ENCODE measurements around the gene CD300A. TPM values are rescaled to one million over a fixed set of nuclear protein-coding genes. Genes with fewer than 3 reads are reported as not detected.
A peak's percentile ranks its signal among the peaks of the same experiment; 100 is the strongest.

The CD300A gene
- total and polyA plus RNA-seq, 11 donors = 0.64 to 23.2 (median 1.6) TPM

DNA sequence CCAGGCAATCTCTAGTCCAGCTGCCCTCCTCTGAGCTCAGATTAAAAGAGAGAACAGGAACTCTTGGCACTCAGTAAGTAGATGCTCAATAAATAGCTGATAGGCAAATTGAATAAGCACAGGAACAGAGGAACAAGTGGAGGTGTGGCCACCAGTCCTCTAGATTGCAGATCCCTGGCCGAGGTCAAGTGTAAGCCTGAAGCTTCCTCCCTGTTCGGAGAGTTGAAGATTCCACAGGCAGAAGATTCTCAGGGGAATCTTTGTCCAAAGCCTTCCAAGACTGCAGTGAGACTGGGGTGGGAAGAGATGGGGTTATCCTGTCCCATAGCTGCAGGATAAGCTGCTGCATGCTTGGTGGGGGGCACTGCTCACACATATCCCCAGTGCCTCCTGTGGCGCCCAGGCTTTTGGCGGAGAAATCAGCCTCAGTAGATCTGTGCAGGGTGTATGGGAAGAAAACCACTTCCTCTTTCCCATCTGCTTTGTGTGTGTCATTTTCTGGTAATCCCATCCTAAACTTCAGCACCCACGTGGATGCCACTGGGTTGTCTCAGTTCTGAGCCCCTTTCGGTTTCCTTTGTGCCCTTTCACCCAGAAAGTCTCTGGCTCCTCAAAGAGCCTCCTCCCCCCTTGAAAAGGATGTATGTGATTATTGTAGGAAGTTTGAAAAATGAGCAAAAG, 12.1 kb downstream of the CD300A start:
- H3K9me3 ChIP-seq = peaks cover 0 to 12% (median 2%) of the 10 kb centered on the region in 12 donors
- no peak overlapping the region for H3K4me3 ChIP-seq
- TF ChIP-seq CTCF (IDR thresholded peaks at IDR 0.05) (no peak), POLR2A (IDR thresholded peaks at IDR 0.05) (no peak)
- H3K36me3 ChIP-seq = peaks cover 0 to 10% (median 0%) of the 10 kb centered on the region in 9 donors
- H3K27me3 ChIP-seq = peaks cover 0 to 11% (median 0%) of the 10 kb centered on the region in 9 donors
- ATAC-seq (peak in 3 of 4 donors; percentile 46 to 75 (median 66)), DNase-seq (no peak)
- intact Hi-C loops (cut with DNase I) = no loop called here
- WGBS, 4 donors = 36 to 51% (median 45%) methylated on average over 6 of the region's 6 CpGs
- peak overlapping the region in 1 of 12 donors; percentile 89 for H3K27ac ChIP-seq
- H3K4me1 ChIP-seq = peaks cover 0 to 39% (median 0%) of the 10 kb centered on the region in 12 donors

- no peak overlapping the region for H3K4me3 ChIP-seq
- H3K27me3 ChIP-seq = peaks cover 0 to 15% (median 5%) of the 10 kb centered on the region in 9 donors
- 70 to 78% (median 77%) methylated on average over 8 of the region's 8 CpGs for WGBS, 4 donors
- intact Hi-C loops (cut with DNase I) = no loop called here
- TF ChIP-seq CTCF (IDR thresholded peaks at IDR 0.05) (no peak), POLR2A (IDR thresholded peaks at IDR 0.05) (no peak)
- DNase-seq (no peak), ATAC-seq (no peak)
- no peak overlapping the region for H3K27ac ChIP-seq
- peaks cover 0 to 34% (median 0%) of the 10 kb centered on the region in 12 donors for H3K4me1 ChIP-seq
- H3K36me3 ChIP-seq = no peaks in the 10 kb centered on the region
- H3K9me3 ChIP-seq = peaks cover 0 to 11% (median 2%) of the 10 kb centered on the region in 12 donors
Observed at GRCh38 chr17:74480290-74480689, 13.9 kb downstream of the CD300A start.

DNA sequence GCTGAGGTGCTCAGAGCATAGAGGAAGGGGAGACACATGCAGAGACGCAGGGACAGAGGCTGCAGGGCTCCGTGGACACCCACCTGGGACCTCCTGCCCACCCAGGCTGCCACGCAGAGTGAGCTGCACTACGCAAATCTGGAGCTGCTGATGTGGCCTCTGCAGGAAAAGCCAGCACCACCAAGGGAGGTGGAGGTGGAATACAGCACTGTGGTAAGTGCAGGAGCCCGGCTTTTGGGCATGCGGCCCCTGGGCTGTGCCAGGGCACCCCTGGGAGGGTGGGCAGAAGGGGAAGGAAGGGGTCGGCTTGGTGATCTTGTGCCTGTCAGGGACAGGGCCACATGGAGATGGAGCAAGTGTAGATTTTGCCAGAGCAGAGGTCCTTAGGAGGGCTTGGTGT, 15.2 kb downstream of the CD300A start:
- Histone ChIP-seq H3K9me3 (no peaks in the 10 kb centered on the region), H3K27me3 (peaks cover 0 to 15% (median 5%) of the 10 kb centered on the region in 9 donors), H3K36me3 (no peaks in the 10 kb centered on the region), H3K4me3 (no peak overlapping the region), H3K4me1 (peaks cover 0 to 32% (median 0%) of the 10 kb centered on the region in 12 donors), H3K27ac (no peak overlapping the region)
- intact Hi-C loops (cut with DNase I) = no loop called here
- no peak for TF ChIP-seq POLR2A (IDR thresholded peaks at IDR 0.05)
- TF ChIP-seq CTCF (IDR thresholded peaks at IDR 0.05) = no peak
- WGBS, 4 donors = 75 to 84% (median 79%) methylated on average over 7 of the region's 7 CpGs
- DNase-seq = no peak
- no peak for ATAC-seq

- H3K27me3 ChIP-seq = peaks cover 0 to 12% (median 5%) of the 10 kb centered on the region in 9 donors
- no peak for TF ChIP-seq CTCF (IDR thresholded peaks at IDR 0.05)
- TF ChIP-seq POLR2A (IDR thresholded peaks at IDR 0.05) = no peak
- no peak overlapping the region for H3K27ac ChIP-seq
- no peak overlapping the region for H3K4me3 ChIP-seq
- H3K36me3 ChIP-seq = no peaks in the 10 kb centered on the region
- ATAC-seq (no peak), DNase-seq (no peak)
- intact Hi-C loops (cut with DNase I) = no loop called here
- 46 to 73% (median 49%) methylated on average over 9 of the region's 9 CpGs for WGBS, 4 donors
- no peaks in the 10 kb centered on the region for H3K9me3 ChIP-seq
- H3K4me1 ChIP-seq = peaks cover 0 to 7% (median 0%) of the 10 kb centered on the region in 12 donors
Observed at GRCh38 chr17:74484066-74484465, 17.6 kb downstream of the CD300A start.
